Neutrophil (primary cell): ENCODE data around the gene EPB42.
"Not testable (repeated sequence)": the region's sequence is repeated elsewhere in the genome, so short reads cannot be mapped to it uniquely, and the experiment has no call there.

Experiments
- H3K27ac ChIP-seq: fragments of 200-600 bp; sonication (generic); 2 replicates; pipeline ENCODE4 v1.5.1; 2016; ENCODE audit warnings: mild to moderate bottlenecking, moderate library complexity
- H3K27me3 ChIP-seq: fragments of 200-600 bp; sonication (generic); 2 replicates; pipeline ENCODE4 v1.6.0; 2016; ENCODE audit warnings: mild to moderate bottlenecking
- H3K36me3 ChIP-seq: fragments of 200-600 bp; sonication (generic); 2 replicates; pipeline ENCODE4 v1.5.1; 2017
- H3K4me1 ChIP-seq, 2 experiments: fragments of 200-600 bp in 1 of 2; sonication (generic) in 1 of 2; 1 replicate in 1 of 2; 2 replicates in 1 of 2; pipeline versions ENCODE4 v1.5.1 to v1.6.1; 2013 to 2016; ENCODE audit warnings: low read depth in 1 of 2, low read length in 1 of 2, mild to moderate bottlenecking in 1 of 2, moderate library complexity in 1 of 2; ENCODE audit not compliant: control insufficient read depth in 1 of 2, insufficient read depth in 1 of 2
- H3K4me3 ChIP-seq, 2 experiments: fragments of 200-600 bp in 1 of 2; sonication (generic) in 1 of 2; 1 replicate in 1 of 2; 2 replicates in 1 of 2; pipeline ENCODE4 v1.5.1; 2013 to 2016; ENCODE audit warnings: low read depth in 1 of 2, low read length in 1 of 2, mild to moderate bottlenecking in 1 of 2, moderate library complexity in 1 of 2
- H3K9me3 ChIP-seq: fragments of 200-600 bp; sonication (generic); 2 replicates; pipeline ENCODE4 v1.5.1; 2016
- TF ChIP-seq, protein P1 (sequence below): fragments of 200-600 bp; sonication (generic); IDR thresholded peaks from 2 replicates; pipeline ENCODE4 v1.5.1; 2016; ENCODE audit warnings: antibody characterized with exemption

EPB42 gene

DNA sequence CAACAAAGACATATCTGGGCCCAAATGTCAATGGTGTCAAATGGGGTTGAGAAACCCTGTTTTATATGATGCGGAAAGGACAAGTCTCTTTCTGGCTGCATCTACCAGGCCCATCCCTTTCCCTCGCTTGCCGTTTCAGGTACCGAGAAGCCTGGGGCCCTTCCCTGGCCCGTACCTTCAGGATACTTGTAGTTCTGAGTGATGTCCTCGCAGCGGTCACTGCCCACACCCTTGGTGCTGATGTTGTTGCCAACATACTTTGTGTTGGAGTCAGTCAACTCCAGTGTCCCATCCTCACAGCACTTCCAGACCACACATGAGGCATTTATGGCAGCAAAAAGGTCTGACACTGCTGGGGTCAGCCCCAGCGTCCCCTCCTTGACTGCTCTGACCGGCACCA lies 13.8 kb downstream of the EPB42 start:
- Histone ChIP-seq H3K9me3 (no peaks in the 10 kb centered on the region), H3K27ac (no peak overlapping the region), H3K36me3 (no peaks in the 10 kb centered on the region), H3K4me1 (no peaks in the 10 kb centered on the region), H3K27me3 (peaks cover 43% of the 10 kb centered on the region), H3K4me3 (no peak overlapping the region)
- TF ChIP-seq, protein P1, sequence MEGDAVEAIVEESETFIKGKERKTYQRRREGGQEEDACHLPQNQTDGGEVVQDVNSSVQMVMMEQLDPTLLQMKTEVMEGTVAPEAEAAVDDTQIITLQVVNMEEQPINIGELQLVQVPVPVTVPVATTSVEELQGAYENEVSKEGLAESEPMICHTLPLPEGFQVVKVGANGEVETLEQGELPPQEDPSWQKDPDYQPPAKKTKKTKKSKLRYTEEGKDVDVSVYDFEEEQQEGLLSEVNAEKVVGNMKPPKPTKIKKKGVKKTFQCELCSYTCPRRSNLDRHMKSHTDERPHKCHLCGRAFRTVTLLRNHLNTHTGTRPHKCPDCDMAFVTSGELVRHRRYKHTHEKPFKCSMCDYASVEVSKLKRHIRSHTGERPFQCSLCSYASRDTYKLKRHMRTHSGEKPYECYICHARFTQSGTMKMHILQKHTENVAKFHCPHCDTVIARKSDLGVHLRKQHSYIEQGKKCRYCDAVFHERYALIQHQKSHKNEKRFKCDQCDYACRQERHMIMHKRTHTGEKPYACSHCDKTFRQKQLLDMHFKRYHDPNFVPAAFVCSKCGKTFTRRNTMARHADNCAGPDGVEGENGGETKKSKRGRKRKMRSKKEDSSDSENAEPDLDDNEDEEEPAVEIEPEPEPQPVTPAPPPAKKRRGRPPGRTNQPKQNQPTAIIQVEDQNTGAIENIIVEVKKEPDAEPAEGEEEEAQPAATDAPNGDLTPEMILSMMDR = no peak

DNA sequence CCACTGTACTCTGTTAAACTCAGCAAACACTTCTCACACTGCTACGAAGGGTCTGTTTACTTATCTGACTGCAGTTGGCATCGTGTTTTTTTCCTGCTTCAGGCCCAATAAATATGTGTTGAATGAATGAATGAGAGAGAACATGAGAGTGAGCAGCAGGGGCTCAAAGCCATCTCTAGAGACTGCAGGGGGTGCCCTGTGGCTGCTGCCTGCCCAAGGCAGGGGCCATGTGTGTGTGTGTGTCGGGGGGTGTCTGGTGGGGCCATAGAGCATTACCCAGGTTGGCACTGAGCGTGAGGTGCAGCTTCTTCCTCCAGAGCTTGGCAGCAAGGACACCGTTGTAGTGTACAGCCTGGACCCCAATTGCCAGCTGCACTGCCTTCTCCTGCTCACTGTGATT lies 14.8 kb downstream of the EPB42 start:
- H3K4me1 ChIP-seq = no peaks in the 10 kb centered on the region
- TF ChIP-seq, protein P1 = no peak
- peaks cover 43% of the 10 kb centered on the region for H3K27me3 ChIP-seq
- no peaks in the 10 kb centered on the region for H3K9me3 ChIP-seq
- no peaks in the 10 kb centered on the region for H3K36me3 ChIP-seq
- H3K4me3 ChIP-seq = no peak overlapping the region
- no peak overlapping the region for H3K27ac ChIP-seq

DNA sequence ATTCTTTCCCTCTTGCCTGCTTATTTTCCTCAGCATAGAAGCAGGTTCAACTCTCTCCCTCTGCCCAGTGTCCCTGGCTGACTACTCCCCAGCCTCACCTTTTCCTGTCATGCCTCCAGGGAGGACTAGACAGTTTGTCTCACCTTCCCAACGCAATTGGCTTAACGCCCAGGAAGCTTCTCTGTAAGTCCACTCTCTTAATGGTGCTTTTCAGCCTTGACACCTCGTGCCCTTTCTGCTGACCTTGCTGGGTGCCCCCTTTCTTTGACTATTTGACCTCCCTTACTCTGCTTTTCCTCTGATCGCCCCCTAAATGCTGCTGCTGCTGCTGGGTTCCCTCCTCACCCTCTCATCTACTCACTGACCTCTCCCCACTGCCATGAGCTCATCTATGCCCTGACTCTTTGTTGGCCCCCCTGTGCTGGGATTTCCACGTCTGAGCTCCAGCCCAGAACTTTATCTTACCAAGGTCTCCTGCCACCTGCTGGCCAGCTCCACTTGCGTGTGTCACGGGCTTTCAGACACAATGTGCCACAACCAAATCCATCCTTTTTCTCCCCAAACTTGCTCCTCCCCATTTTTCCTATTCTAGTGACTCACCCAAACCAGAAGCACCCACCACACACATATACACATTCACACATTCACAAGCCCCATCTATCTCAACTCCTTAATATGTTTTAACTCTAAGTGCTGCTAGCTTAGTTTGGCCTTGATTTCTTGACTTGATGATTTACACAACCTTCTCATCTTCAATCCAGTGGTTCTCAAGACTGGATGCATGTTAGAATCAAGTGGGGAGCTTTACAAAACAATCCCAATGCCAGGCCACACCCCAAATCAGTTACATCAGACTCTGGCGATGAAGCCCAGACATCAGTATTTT lies 16.6 kb downstream of the EPB42 start:
- TF ChIP-seq, protein P1 = no peak
- H3K27me3 ChIP-seq = peaks cover 27% of the 10 kb centered on the region
- no peak overlapping the region for H3K27ac ChIP-seq

DNA sequence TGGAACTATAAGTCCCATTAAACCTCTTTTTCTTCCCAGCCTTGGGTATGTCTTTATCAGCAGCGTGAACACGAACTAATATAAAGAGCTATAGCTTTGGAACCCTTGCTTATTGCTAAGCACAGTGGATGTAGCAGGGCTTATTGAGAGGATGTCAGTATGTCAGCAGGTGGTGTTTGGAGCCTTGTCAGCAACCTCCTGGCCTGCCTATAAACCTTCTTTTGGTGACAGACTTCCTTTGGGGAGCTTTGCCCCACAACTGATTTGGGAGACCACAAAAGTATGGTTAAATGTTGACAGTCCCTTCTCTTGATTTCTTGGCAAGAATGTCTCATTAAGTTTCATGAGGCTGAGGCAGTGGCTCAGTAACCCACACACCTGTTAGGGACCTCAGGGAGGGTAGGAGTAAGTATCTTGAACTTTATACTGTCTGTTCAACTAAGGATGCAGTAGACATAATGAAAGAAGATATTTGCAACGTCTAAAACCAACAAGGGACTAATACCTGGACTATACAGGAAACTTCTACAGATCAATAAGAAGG lies 20.8 kb downstream of the EPB42 start:
- Histone ChIP-seq H3K36me3 (peaks cover 44% of the 10 kb centered on the region), H3K9me3 (no peaks in the 10 kb centered on the region), H3K27ac (no peak overlapping the region), H3K4me1 (no peaks in the 10 kb centered on the region), H3K27me3 (no peaks in the 10 kb centered on the region), H3K4me3 (no peak overlapping the region)
- TF ChIP-seq, protein P1 = no peak

More for the DNA sequence above, 16.6 kb downstream of the EPB42 start:
- H3K4me3 ChIP-seq = no peak overlapping the region
- no peaks in the 10 kb centered on the region for H3K4me1 ChIP-seq
- H3K36me3 ChIP-seq = peaks cover 2% of the 10 kb centered on the region
- no peaks in the 10 kb centered on the region for H3K9me3 ChIP-seq

DNA sequence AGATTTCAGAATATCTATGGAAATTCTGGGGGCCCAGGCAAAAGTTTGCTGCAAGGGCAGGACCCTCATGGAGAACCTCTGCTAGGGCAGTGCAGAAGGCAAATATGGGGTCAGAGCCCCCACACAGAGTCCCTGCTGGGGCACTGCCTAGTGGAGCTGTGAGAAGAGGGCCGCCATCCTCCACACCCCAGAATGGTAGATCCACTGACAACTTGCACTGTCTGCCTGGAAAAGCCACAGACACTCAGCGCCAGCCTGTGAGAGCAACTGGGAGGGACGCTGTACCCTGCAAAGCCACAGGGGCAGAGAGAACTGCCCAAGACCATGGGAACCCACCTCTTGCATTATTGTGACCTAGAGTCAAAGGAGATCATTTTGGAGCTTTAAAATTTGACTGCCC lies 21.8 kb downstream of the EPB42 start:
- Histone ChIP-seq H3K9me3 (no peaks in the 10 kb centered on the region), H3K4me1 (no peaks in the 10 kb centered on the region), H3K4me3 (no peak overlapping the region), H3K27ac (no peak overlapping the region), H3K36me3 (peaks cover 55% of the 10 kb centered on the region), H3K27me3 (no peaks in the 10 kb centered on the region)
- TF ChIP-seq, protein P1 = no peak

DNA sequence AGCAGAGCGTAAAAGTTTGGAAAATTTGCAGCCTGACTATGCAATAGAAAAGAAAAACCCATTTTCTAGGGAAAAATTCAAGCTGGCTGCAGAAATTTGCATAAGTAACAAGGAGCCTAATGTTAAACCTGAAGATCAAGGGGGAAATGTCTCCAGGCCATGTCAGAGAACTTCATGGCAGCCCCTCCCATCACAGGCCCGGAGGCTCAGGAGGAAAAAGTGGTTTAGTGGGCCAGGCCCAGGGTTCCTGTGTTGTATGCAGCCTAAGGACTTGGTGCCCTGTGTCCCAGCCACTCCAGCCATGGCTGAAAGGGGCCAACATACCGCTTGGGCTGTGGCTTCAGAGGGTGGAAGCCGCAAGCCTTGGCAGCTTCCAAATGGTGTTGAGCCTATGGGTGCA lies 22.3 kb downstream of the EPB42 start:
- not testable (repeated sequence) for H3K27ac ChIP-seq, H3K4me3 ChIP-seq, H3K4me1 ChIP-seq, H3K9me3 ChIP-seq, H3K27me3 ChIP-seq
- H3K36me3 ChIP-seq = peaks cover 58% of the 10 kb centered on the region

DNA sequence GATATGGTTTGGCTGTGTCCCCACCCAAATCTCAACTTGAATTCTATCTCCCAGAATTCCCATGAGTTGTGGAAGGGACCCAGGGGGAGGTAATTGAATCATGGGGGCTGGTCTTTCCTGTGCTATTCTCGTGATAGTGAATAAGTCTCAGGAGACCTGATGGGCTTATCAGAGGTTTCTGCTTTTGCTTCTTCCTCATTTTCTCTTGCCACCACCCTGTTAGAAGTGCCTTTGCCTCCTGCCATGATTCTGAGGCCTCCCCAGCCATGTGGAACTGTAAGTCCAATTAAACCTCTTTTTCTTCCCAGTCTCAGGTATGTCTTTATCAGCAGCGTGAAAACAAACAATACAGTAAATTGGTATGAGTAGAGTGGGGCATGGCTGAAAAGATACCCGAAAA lies 23.0 kb downstream of the EPB42 start:
- peaks cover 65% of the 10 kb centered on the region for H3K36me3 ChIP-seq
- H3K4me3 ChIP-seq, H3K9me3 ChIP-seq: not testable (repeated sequence)

More for the DNA sequence above, 23.0 kb downstream of the EPB42 start:
- peak overlapping the region; percentile 46 for H3K27ac ChIP-seq
- not testable (repeated sequence) for H3K4me1 ChIP-seq, H3K27me3 ChIP-seq
